DMS153 treated with DMSO at 0.1 percent for 48 hours (cell line): Measurements from ENCODE around the gene ZNF701.
"Not testable (repeated sequence)": the region's sequence is repeated elsewhere in the genome, so short reads cannot be mapped to it uniquely, and the experiment has no call there.

ENCODE experiments used
- DNase-seq: peaks from one replicate; lab custom pipeline; 2025; ENCODE audit not compliant: unreplicated experiment; lab: John Stamatoyannopoulos, UW

The ZNF701 gene

DNA sequence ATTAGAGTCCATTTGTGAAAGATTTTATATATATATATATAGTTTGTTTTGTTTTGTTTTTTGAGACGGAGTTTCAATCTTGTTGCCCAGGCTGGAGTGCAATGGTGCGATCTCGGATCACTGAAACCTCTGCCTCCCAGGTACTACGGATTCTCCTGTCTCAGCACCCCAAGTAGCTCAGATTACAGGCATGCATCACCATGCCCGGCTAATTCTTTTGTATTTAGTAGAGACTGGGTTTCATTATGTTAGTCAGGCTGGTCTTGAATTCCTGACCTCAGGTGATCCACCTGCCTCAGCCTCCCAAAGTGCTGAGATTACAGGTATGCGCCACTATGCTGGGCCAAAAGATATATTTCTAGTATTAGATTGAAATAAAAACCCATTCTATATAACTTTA lies 4.0 kb upstream of the ZNF701 start:
- no peak for DNase-seq

DNA sequence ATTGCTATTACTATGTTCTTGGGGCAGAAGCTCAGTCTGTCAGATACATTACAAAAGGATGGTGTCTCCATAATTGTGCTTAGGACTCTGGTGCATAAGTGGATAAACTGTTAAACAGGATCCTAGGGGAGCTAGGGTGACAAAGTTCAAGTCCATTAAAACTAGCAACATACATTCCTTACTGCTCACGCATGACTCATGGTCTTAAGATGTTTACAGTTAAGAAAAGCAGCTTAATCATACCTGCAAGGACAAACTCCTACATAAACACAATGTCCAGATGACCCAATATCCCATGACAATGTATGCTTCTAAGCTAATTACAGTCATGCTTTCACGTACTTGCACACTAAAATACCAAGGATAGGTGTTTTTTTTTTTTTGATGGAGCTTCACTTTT lies 3.5 kb upstream of the ZNF701 start:
- DNase-seq = no peak

DNA sequence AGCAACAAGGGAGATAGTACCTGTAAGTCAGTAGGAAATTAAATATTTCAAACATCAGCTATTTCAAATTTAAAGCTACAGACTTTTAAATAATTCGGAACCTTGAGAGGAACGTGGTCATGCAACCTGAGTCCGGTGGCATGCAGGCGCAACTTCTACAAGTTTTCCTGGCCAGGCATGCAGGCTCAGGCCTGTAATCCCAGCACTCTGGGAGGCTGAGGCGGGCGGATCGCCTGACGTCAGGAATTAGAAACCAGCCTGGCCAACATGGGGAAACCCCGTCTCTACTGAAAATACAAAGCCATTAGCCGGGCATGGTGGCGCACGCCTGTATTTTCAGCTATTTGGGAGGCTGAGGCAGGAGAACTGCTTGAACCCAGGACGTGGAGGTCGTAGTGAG lies 2.2 kb upstream of the ZNF701 start:
- DNase-seq = no peak

DNA sequence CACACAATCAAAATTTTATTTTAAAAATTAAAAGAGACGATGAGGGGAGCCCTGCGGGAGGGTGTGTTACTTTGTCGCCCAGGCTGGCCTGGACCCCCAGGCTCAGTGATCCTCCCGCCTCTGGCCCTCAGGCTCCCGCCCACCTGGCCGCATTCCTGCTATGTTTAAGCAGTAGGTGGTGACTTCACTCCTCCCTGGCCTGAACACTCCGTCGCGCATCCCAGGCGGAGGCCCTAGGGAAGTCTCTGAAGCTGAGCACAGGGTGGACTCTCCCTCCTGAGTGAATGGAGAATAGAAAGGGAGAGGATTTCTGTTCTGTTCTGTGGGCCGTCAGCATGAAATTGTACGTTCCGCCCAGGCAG lies 468 bp upstream of the ZNF701 start:
- peak; percentile 15 for DNase-seq

DNA sequence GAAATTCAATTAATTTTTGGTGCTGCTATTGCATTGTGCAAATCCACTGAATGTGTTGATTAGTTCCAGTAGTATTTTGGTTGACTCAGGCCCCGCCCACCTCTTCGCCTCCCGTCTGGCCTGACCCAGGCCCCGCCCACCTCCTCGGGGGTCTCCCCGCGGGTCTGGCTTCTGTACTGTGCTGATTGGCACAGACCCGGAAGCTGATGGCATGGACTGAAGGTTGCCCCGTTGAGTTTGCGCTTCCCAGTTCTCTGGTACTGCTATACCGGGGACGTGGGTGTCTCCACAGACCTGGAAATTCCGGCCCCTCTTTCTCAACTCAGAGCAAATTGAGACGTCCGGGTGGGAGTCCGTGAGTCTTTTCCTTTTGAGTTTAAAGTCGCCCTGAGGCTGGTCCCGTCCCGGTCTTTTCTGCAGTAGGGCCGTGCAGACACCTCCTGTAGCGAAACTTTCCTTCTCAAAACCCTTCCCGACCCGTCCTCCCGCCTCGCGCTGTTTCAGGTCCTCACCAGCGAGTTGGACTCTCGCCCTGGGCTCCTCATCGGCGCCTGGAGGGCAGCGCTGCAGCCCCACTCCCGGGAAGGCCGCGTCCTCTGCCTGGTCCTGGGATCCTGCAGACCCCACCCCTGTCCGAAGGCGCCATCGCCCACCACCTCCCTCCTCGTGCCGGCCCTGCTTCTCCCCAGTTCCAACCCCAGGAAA lies 14.8 kb downstream of the ZNF701 start:
- no peak for DNase-seq

DNA sequence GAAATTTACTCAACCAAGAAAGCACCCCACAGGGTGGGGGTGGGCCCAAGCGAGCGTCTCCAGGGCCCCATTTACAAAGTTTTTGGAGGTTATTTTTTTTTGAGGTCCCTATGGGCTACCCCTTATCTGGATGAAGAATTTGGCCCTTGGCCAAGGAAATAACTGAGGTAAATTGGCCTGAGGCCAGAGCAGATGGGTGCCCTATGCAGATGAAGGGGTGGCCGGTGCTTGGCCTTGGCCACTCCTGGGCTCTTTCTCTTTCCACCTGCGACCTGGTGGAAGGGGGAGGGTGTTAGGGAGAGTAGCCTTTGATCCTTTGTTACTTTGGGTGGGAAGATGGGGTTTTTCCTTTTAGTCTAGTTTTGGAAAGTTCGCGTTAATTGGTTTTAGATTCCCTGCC lies 15.5 kb downstream of the ZNF701 start:
- no peak for DNase-seq

DNA sequence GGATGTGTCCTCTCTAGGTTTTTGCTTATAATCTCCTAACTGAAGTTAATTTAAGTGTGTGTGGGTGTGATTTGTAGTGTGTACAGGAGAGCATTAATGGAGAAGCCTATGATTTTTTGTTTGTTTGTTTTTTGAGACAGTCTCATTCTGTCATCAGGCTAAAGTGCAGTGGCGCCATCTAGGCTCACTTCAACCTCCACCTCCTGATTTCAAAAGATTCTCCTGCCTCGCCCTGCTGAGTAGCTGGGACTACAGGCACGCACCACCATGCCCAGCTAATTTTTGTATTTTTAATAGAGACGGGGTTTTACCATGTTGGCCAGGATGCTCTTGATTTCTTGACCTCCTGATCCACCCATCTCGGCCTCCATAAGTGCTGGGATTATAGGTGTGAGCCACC lies 20.6 kb downstream of the ZNF701 start:
- DNase-seq = no peak

DNA sequence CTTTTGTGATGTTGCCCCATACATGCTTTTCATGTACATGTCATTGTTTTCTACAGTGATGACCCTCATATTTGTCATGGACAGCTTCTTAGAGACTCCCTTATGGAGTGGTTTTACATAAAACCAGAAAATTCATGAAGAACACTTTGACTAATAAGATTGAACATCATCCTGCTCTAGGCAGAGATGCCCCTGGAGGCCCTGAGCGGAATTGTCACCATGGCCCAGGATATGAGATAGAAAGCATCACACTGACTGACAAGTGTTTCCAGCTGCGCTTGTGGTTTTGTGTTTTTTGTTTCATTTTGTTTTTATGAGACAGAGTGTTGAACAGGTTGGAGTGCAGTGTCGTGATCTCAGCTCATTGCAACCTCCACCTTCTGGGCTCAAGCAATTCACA lies 22.2 kb downstream of the ZNF701 start:
- DNase-seq = no peak

DNA sequence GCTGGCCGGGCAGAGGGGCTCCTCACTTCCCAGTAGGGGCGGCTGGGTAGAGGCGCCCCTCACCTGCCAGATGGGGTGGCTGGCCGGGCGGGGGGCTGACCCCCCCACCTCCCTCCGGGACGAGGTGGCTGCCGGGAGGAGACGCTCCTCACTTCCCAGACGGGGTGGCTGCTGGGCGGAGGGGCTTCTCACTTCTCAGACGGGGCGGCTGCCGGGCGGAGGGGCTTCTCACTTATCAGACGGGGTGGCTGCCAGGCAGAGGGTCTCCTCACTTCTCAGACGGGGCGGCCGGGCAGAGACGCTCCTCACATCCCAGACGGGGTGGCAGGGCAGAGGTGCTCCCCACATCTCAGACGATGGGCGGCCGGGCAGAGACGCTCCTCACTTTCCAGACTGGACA lies 23.4 kb downstream of the ZNF701 start:
- not testable (repeated sequence) for DNase-seq

DNA sequence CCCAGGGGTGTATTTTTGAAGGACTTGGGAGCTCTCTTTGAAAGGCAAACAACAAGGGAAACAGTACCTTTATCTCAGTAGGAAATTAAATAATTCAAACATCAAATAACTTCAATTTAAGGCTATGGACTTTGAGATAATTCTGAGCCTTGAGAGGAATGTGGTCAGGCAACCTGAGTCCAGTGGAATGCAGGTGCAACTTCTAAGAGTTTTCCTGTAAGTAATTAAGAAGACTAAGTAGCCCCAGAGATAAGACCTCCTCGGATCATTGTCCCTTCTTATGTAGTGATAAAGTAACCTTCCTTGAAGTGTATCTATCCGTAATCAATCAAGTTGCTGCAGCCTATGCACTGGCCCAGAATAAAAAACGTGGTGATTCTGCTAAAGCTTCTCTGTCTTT lies 29.2 kb downstream of the ZNF701 start:
- no peak for DNase-seq

DNA sequence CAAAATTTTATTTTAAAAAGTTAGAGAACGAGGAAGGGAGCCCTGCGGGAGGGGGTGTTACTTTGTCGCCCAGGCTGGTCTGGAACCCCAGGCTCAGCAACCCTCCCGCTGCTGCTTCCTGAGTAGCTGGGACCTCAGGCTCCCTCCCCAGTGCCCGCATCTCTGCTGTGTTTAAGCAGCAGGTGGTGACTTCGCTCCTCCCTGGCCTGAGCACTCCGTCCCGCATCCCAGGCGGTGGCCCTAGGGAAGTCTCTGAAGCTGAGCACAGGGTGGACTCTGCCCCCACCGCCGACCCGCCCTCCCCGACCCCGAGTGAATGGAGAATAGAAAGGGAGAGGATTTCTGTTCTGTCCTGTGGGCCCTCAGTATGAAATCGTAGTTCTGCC lies 30.5 kb downstream of the ZNF701 start:
- DNase-seq = no peak

DNA sequence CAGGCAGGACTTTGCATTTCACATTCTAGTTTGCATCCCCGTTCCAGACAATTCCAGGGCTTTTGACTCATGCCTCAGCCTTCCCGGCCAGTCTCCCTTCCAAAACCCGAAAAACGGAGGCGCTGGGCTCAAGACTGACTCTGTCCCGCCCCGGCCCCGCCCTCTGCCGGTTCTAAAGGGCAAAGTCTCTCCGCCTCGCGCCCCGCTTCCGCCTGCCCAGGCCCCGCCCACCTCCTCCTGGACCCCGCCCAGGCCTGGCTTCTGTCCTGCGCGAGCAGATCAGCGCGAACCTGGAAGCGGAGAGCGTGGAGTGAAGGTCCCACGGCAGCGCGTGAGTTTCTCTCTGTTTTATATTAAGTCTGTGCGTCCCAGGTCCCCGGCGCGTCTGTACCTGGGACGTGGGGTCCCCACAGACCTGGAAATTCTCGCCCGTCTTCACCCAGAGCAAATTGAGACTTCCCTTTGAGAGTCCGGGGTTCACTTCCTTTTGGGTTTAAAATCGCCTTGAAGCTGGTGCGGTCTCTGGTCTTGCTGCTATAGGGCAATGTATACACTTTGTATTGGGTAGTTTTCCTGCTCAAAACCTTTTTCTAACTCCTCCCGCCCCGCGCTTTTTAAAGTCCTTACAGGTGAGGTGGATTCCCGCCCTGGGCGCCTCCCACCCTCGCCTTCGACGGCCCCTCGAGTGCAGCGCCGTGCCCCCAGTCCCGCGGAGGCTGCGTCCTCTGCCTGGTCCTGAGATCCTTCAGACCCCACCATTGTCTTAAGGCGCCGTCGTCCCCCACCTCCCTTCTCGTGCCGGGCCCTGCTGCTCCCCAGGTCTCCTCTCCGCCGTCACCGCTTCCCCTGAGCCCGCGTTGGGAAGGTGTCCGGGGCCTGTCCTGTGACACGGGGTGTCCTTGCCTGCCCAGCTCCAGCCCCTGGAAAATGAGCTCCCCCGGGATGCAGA lies 31.2 kb downstream of the ZNF701 start:
- peak; percentile 71 for DNase-seq

DNA sequence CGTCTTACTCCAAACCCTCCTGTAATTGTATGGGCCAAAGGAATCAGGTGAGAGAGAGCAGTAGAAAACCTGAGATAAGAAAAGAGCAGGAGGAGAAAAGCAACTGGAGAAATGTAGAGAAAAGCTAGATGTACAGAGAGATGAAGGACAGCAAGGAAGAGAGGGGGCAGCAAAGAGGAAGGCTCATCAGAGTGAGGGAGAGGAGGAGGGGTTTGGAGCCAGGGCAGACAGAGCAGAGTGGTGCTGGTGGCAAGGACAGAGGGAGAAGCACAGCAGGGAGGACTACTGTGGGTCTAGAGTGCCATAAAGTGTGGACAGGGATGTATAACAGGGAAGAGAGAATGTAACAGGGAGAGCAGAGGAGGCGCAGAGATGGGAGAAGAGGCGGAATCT lies 31.9 kb downstream of the ZNF701 start:
- DNase-seq = not testable (repeated sequence)

DNA sequence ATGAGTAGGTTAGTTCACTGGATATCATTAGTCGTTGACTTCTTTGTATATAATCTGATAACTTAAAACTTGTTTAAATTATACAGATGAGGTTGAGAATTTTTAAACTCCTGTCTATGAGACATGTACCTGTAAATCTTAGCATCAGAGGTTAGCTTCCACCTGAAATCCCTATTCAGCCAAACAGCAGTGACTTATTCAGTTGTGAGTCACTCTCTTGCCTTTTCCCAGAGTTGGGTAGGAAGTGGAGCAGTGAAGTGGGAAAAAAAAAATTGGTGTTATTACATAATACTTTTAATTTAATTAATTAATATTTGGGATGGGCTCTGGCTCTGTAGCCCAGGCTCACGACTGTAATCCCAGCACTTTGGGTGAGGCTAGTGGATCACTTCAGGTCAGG lies 32.9 kb downstream of the ZNF701 start:
- no peak for DNase-seq

DNA sequence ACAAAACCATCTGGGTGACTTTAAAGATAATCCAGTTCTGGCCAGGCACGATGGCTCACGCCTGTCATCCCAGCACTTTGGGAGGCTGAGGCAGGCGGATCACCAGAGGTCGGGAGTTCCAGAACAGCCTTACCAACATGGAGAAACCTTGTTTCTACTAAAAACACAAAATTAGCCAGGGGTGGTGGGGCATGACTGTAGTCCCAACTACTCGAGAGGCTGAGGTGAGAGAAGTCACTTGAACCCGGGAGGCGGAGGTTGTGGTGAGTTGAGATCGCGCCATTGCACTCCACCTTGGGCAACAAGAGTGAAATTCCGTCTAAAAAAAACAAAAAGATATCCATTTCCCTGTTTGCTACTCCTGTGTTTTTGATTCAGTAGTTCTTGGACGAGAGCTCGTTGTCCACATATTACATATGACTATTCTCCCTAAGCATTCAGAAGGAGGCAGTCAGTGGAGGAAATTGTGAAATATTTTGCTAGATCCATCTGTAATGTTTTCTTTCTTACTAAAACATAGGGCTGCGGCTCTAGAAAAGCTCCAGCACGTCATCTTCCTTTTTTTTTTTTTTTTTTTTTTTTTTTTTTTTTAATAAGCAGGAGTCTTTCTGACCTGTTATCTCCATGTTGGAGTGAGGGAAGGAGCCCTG lies 33.6 kb downstream of the ZNF701 start:
- no peak for DNase-seq

DNA sequence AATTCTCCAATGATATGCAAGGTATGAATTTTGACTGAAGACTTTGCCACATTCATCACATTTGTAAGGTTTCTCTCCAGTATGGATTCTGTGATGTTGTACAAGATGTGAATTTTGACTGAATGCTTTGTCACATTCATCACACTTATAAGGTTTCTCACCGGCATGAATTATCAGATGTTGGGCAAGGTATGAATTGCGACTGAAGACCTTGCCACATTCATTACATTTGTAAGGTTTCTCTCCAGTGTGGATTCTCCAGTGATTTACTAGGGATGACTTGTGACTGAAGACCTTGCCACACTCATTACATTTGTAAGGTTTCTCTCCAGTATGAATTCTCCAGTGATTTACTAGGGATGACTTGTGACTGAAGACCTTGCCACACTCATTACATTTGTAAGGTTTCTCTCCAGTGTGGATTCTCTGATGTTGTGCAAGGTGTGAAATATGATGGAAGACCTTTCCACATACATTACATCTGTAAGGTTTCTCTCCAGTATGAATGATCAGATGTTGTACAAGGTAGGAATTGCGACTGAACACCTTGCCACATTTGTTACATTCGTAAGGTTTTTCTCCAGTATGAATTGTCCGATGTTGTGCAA lies 43.3 kb downstream of the ZNF701 start:
- DNase-seq = no peak

DNA sequence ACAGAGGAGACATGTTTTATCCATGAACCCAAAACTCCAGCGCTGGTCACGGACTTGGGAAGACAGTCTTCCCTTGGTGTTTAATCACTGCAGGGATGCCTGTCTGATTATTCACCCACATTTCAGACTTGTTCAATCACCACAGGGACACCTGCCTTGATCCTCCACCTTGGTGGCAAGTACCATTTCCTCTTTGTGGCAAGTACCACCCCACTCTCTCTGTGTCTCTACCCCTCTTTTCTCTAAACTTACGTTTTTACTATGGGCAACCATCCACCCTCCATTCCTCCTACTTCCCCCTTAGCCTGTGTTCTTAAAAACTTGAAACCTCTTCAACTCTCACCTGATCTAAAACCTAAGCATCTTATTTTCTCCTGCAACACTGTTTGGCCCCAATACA lies 51.3 kb downstream of the ZNF701 start:
- no peak for DNase-seq

DNA sequence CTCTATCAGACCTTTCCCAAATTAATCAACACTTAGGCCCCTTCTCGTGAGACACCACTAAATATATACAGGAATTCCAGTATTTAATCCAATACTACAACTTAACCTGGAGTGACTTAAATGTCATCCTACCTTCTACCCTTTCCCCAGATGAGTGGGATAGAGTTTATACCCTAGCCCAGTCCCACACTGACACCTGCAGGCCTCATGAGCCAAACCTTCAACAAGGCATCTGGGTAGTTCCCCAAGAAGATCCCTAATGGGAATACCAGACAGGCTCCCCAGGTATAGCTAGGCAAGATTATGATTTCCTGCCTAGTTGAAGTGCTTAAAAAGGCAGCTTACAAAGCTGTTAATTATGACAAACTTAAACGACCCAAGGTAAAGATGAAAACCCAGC lies 52.2 kb downstream of the ZNF701 start:
- no peak for DNase-seq

DNA sequence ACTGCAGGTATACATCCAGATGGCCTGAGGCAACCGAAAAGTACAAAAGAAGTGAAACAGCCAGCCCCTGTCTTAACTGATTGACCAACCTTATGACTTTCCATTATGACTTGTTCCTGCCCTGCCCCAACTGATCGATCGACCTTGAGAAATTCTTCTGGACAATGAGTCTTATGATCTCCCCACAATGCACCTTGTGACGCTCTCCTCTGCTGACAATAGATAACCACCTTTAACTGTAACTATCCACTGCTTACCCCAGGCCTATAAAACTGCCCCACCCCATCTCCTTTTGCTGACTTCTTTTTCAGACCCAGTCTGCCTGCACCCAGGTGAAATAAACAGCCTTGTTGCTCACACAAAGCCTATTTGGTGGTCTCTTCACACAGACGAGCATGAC lies 56.8 kb downstream of the ZNF701 start:
- no peak for DNase-seq

DNA sequence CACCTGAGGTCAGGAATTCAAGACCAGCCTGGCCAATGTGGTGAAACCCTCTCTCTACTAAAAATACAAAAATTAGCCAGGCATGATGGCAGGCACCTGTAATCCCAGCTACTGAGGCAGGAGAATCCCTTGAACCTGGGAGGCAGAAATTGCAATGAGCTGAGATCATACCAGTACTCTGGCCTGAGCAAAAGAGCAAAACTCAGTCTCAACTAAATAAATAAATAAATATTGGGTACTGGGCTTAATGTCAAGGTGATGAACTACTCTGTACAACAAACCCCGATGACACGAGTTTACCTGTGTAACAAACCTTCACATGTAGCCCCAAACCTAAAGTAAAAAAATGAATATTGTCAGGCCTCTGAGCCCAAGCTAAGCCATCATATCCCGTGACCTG lies 57.4 kb downstream of the ZNF701 start:
- not testable (repeated sequence) for DNase-seq

DNA sequence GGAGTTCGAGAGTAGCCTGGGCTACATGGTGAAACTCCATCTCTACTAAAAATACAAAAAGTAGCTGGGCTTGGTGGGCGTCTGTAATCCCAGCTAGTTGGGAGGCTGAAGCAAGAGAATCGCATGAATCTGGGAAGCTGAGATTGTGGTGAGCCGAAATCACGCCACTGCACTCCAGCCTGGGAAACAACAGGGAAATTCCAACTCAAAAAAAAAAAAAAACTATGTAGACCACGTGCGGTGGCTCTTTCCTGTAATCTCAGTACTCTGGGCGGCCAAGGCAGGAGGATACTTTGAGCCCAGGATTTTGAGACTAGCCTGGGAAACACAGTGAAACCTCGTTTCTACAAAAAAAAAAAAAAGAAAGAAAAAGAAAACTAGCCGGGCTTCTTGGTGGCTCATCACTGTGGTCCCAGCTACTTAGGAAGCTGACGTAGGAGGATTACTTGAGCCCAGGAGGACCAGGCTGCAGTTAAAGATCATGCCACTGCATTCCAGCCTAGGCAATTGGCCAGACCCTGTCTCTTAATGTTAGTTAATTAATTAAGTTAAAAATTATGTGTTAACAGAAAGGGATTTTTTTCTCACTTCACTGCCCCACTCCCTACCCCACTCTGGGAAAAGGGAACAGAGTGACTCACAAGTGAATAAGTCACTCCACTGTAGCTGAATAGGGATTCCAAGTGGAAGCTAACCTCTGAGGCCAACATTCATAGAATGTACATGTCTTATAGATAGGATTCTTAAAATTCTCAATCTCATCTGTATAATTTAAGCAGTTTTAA lies 65.9 kb downstream of the ZNF701 start:
- no peak for DNase-seq
